ENCODE results near the gene PUM1.
A peak's percentile ranks its signal among the peaks of the same experiment; 100 is the strongest.

PUM1 gene

GRCh38 chr1:30888391-30888790 lies 177.1 kb downstream of the PUM1 start:
- DNase-seq (ENCODE audit: low read depth): peak; percentile 99
- H3K4me3 ChIP-seq (ENCODE audit: low read length): peak overlapping the region; percentile 15; the same call in 1 of the 2 replicates
- no peak for TF ChIP-seq CTCF (conservative IDR thresholded peaks at IDR 0.05; ENCODE audit: low read length)

GRCh38 chr1:30887485-30888315 lies 177.8 kb downstream of the PUM1 start:
- no peak for TF ChIP-seq CTCF (conservative IDR thresholded peaks at IDR 0.05; ENCODE audit: low read length)
- no peak overlapping the region for H3K4me3 ChIP-seq (ENCODE audit: low read length)
- DNase-seq (ENCODE audit: low read depth): peak; percentile 82

- no peak overlapping the region for H3K4me3 ChIP-seq (ENCODE audit: low read length)
- no peak for DNase-seq (ENCODE audit: low read depth)
- TF ChIP-seq CTCF (conservative IDR thresholded peaks at IDR 0.05; ENCODE audit: low read length): no peak
These were observed 178.6 kb downstream of the PUM1 start for GRCh38 chr1:30886710-30887428.

GRCh38 chr1:30885570-30886522 lies 179.7 kb downstream of the PUM1 start:
- no peak overlapping the region for H3K4me3 ChIP-seq (ENCODE audit: low read length)
- no peak for TF ChIP-seq CTCF (conservative IDR thresholded peaks at IDR 0.05; ENCODE audit: low read length)
- no peak for DNase-seq (ENCODE audit: low read depth)

GRCh38 chr1:30884723-30885122 lies 180.8 kb downstream of the PUM1 start:
- no peak overlapping the region for H3K4me3 ChIP-seq (ENCODE audit: low read length)
- TF ChIP-seq CTCF (conservative IDR thresholded peaks at IDR 0.05; ENCODE audit: low read length): no peak
- DNase-seq (ENCODE audit: low read depth): no peak

GRCh38 chr1:30883389-30884172 lies 181.9 kb downstream of the PUM1 start:
- no peak for TF ChIP-seq CTCF (conservative IDR thresholded peaks at IDR 0.05; ENCODE audit: low read length)
- no peak overlapping the region for H3K4me3 ChIP-seq (ENCODE audit: low read length)
- DNase-seq (ENCODE audit: low read depth): no peak
